ENCODE measurements around the gene RSL1D1. TPM values are rescaled to one million over a fixed set of nuclear protein-coding genes. Genes with fewer than 3 reads are reported as not detected.

Gene RSL1D1
- total RNA-seq, 4 donors from 2014 or later: 82.4 to 426 (median 182) TPM

GRCh38 chr16:11796227-11797165 lies 54.8 kb downstream of the RSL1D1 start:
- H3K4me1 ChIP-seq: peaks cover 51 to 60% of the 10 kb centered on the region in 2 donors
- no peaks in the 10 kb centered on the region for H3K9me3 ChIP-seq
- peak overlapping the region; percentile 87 to 93 (median 89) for H3K4me3 ChIP-seq (replicated peaks in 1 of 3)
- H3K27me3 ChIP-seq: no peaks in the 10 kb centered on the region
- peak; percentile 68 to 69 for DNase-seq
- peak overlapping the region; percentile 92 to 98 (median 97) for H3K27ac ChIP-seq
- H3K36me3 ChIP-seq: no peaks in the 10 kb centered on the region
- WGBS, 2 donors: 3 to 5% methylated on average over 44 to 47 of the region's 93 CpGs
- intact Hi-C loops (cut with DNase I): loop anchor here (5.0 kb wide), 1 partner anchor 54 kb away; the partner anchor contains the start of gene TXNDC11
- peak in 1 of 2 donors; percentile 32 for TF ChIP-seq POLR2A (IDR thresholded peaks at IDR 0.05)
- no peak for TF ChIP-seq CTCF (IDR thresholded peaks at IDR 0.05)

GRCh38 chr16:11795887-11796226 lies 55.5 kb downstream of the RSL1D1 start:
- Histone ChIP-seq H3K4me1 (peaks cover 53 to 64% of the 10 kb centered on the region in 2 donors), H3K36me3 (no peaks in the 10 kb centered on the region), H3K4me3 (replicated peaks in 1 of 3) (peak overlapping the region in 2 of 3 donors; percentile 87 to 89), H3K27ac (peak overlapping the region; percentile 92 to 98 (median 97)), H3K9me3 (no peaks in the 10 kb centered on the region), H3K27me3 (no peaks in the 10 kb centered on the region)
- intact Hi-C loops (cut with DNase I): loop anchor here (5.0 kb wide), 1 partner anchor 54 kb away; the partner anchor contains the start of gene TXNDC11
- 72 to 78% methylated on average over 8 of the region's 8 CpGs for WGBS, 2 donors
- DNase-seq: no peak
- TF ChIP-seq POLR2A (IDR thresholded peaks at IDR 0.05) (no peak), CTCF (IDR thresholded peaks at IDR 0.05) (no peak)

- H3K27ac ChIP-seq: peak overlapping the region in 2 of 3 donors; percentile 97 to 98
- H3K36me3 ChIP-seq: no peaks in the 10 kb centered on the region
- intact Hi-C loops (cut with DNase I): loop anchor here (5.0 kb wide), 1 partner anchor 53 kb away; the partner anchor contains the start of gene TXNDC11
- H3K9me3 ChIP-seq: no peaks in the 10 kb centered on the region
- no peak overlapping the region for H3K4me3 ChIP-seq (replicated peaks in 1 of 3)
- TF ChIP-seq POLR2A (IDR thresholded peaks at IDR 0.05) (no peak), CTCF (IDR thresholded peaks at IDR 0.05) (no peak)
- no peaks in the 10 kb centered on the region for H3K27me3 ChIP-seq
- no peak for DNase-seq
- peaks cover 58 to 70% of the 10 kb centered on the region in 2 donors for H3K4me1 ChIP-seq
- 88% methylated on average over 20 of the region's 20 CpGs for WGBS, 2 donors
Measured at GRCh38 chr16:11794996-11795886, 56.1 kb downstream of the RSL1D1 start.

- 51 to 72% methylated on average over 2 of the region's 2 CpGs for WGBS, 2 donors
- peaks cover 61 to 76% of the 10 kb centered on the region in 2 donors for H3K4me1 ChIP-seq
- intact Hi-C loops (cut with DNase I): no loop called here
Measured at GRCh38 chr16:11794447-11794846, 56.9 kb downstream of the RSL1D1 start.

More at GRCh38 chr16:11794447-11794846, 56.9 kb downstream of the RSL1D1 start:
- no peak for TF ChIP-seq CTCF (IDR thresholded peaks at IDR 0.05)
- no peak for TF ChIP-seq POLR2A (IDR thresholded peaks at IDR 0.05)
- Histone ChIP-seq H3K9me3 (no peaks in the 10 kb centered on the region), H3K4me3 (replicated peaks in 1 of 3) (no peak overlapping the region), H3K27ac (peak overlapping the region in 2 of 3 donors; percentile 97 to 98), H3K36me3 (no peaks in the 10 kb centered on the region), H3K27me3 (no peaks in the 10 kb centered on the region)
- DNase-seq: no peak

Measured in thyroid gland (tissue), 4 donors.